Esophagus muscularis mucosa (tissue), 4 donors: ENCODE measurements around the gene ZNF436.

Experiments used
- EP300 ChIP-seq: sonication (generic); formaldehyde crosslinking; IDR thresholded peaks from one replicate; pipeline ENCODE4 v1.6.1; 2017; ENCODE audit warnings: antibody characterized with exemption
- POLR2A ChIP-seq: fragments of 450-650 bp; IDR thresholded peaks from one replicate; pipeline ENCODE4 v1.6.1; 2017; ENCODE audit warnings: antibody characterized with exemption, moderate library complexity, mild to moderate bottlenecking, low read depth
- POLR2AphosphoS5 ChIP-seq, 2 donors: sonication (generic); formaldehyde crosslinking; IDR thresholded peaks; one replicate each; pipeline ENCODE4 v1.6.1; 2017; ENCODE audit warnings: antibody characterized with exemption in 2 of 2
- TF ChIP-seq, protein P1 (sequence below), 3 experiments: fragments of 200-600 bp in 2 of 3; fragments of 450-650 bp in 1 of 3; sonication (generic) in 2 of 3; IDR thresholded peaks; one replicate each; pipeline ENCODE4 v1.5.1; 2017 to 2019; ENCODE audit warnings: antibody characterized with exemption in 3 of 3, mild to moderate bottlenecking in 2 of 3, moderate library complexity in 1 of 3

DNA sequence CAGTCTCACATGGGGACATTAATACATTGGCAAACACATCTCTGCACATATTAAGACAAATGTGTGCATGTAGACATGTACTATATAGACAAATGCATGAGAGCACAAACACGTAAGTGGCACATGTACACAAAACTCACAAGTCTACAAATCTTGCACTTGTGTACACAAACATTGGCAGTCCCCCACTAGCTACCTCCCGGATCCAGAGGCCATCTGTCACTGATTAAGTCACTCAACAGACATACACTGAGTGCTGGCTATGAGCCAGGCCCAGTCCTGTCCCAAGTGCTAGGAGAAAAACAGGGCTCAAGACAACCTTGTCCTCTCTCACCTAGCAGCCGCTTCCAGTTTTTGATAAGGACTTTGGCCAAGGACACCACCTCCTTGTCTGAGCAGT, 47.9 kb upstream of the ZNF436 start:
- TF ChIP-seq, protein P1, sequence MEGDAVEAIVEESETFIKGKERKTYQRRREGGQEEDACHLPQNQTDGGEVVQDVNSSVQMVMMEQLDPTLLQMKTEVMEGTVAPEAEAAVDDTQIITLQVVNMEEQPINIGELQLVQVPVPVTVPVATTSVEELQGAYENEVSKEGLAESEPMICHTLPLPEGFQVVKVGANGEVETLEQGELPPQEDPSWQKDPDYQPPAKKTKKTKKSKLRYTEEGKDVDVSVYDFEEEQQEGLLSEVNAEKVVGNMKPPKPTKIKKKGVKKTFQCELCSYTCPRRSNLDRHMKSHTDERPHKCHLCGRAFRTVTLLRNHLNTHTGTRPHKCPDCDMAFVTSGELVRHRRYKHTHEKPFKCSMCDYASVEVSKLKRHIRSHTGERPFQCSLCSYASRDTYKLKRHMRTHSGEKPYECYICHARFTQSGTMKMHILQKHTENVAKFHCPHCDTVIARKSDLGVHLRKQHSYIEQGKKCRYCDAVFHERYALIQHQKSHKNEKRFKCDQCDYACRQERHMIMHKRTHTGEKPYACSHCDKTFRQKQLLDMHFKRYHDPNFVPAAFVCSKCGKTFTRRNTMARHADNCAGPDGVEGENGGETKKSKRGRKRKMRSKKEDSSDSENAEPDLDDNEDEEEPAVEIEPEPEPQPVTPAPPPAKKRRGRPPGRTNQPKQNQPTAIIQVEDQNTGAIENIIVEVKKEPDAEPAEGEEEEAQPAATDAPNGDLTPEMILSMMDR (IDR thresholded peaks at IDR 0.05), result no peak
- TF ChIP-seq POLR2A (no peak), POLR2AphosphoS5 (IDR thresholded peaks at IDR 0.05) (no peak), EP300 (no peak)
